ENCODE data around the gene CDK5.

DNA sequence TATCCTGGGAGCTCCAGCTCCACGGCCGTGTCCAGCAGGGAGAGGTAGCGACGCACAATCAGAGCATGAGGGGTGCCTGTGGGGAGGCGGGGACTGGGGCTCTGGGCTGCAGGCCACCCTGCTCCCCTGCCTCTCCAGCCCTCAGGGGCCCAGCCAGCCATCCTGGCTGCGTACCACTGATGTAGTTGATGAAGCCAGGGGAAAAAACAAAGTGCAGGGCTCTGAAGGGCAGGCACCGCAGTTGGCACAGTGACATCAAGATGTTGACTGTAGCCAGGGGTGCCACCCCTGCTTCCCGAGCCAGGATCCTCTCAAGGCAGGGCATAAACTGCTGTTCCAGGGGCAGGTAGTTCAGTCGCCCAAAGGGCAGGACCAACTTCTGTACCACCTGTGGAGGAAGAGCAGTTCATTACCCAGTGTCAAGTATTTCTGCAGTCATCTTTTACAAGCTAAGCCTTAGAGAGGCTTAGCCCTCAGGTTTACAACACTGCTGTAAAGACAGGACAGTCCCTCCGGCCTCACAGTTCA is 20.1 kb upstream of the CDK5 start:
- TF ChIP-seq, protein P1, sequence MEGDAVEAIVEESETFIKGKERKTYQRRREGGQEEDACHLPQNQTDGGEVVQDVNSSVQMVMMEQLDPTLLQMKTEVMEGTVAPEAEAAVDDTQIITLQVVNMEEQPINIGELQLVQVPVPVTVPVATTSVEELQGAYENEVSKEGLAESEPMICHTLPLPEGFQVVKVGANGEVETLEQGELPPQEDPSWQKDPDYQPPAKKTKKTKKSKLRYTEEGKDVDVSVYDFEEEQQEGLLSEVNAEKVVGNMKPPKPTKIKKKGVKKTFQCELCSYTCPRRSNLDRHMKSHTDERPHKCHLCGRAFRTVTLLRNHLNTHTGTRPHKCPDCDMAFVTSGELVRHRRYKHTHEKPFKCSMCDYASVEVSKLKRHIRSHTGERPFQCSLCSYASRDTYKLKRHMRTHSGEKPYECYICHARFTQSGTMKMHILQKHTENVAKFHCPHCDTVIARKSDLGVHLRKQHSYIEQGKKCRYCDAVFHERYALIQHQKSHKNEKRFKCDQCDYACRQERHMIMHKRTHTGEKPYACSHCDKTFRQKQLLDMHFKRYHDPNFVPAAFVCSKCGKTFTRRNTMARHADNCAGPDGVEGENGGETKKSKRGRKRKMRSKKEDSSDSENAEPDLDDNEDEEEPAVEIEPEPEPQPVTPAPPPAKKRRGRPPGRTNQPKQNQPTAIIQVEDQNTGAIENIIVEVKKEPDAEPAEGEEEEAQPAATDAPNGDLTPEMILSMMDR (IDR thresholded peaks at IDR 0.05; ENCODE audit: low read length) = no peak
- TF ChIP-seq EZH2 (IDR thresholded peaks at IDR 0.05; ENCODE audit: borderline replicate concordance, low read length) = no peak
